Endothelial cell of umbilical vein (primary cell): ENCODE data around the gene XYLT1. TPM values are rescaled to one million over a fixed set of nuclear protein-coding genes. Genes with fewer than 3 reads are reported as not detected.

Experiments used
- BruUV-seq: library from RNA; stranded (reverse); fragments of 400-500 nt; replicated peaks from 2 replicates; lab custom pipeline; 2021; lab: Mats Ljungman, UMichigan
- CTCF ChIA-PET: fragments of 300-600, 350-600 bp; sonication (Branson Sonifier 250); formaldehyde crosslinking; loops from one replicate; lab custom pipeline; 2021; ENCODE audit warnings: antibody characterized with exemption, inconsistent platforms; lab: Charles Lee
- POLR2A ChIA-PET: fragments of 300-600, 350-600 bp; sonication (Branson Sonifier 250); formaldehyde crosslinking; loops from one replicate; lab custom pipeline; 2021; ENCODE audit warnings: antibody characterized with exemption, inconsistent platforms; lab: Charles Lee
- DNase-seq: peaks from one replicate; pipeline ENCODE4 v3.0.0-alpha.2; 2011; ENCODE audit warnings: low read depth, low spot score
- FAIRE-seq: peaks from 2 replicates; lab custom pipeline; 2011; peaks lifted over from hg19 to GRCh38; lab: Jason Lieb, UNC
- H2AFZ ChIP-seq: 2 replicates; pipeline ENCODE4 v1.6.0; 2012; ENCODE audit warnings: low read depth, low read length, control low read depth, inconsistent platforms
- H3K27ac ChIP-seq: 2 replicates; pipeline ENCODE4 v1.5.1; 2011; ENCODE audit warnings: low read depth, mild to moderate bottlenecking, control low read depth, low read length, moderate library complexity; ENCODE audit not compliant: insufficient read depth
- H3K27me3 ChIP-seq, 2 experiments: 2 replicates each; pipeline versions ENCODE4 v1.6.0 to v1.6.1; 2011; ENCODE audit warnings: low read length in 2 of 2, mixed read lengths in 1 of 2; ENCODE audit not compliant: control insufficient read depth in 2 of 2, insufficient read depth in 2 of 2
- H3K36me3 ChIP-seq, 2 experiments: 2 replicates in 1 of 2; 3 replicates in 1 of 2; pipeline ENCODE4 v1.5.1; 2011; ENCODE audit warnings: low read length in 2 of 2, mild to moderate bottlenecking in 1 of 2, moderate library complexity in 1 of 2; ENCODE audit not compliant: control insufficient read depth in 2 of 2, insufficient read depth in 2 of 2; ENCODE audit errors: extremely low read depth in 1 of 2
- H3K4me1 ChIP-seq: 3 replicates; pipeline ENCODE4 v1.5.1; 2011; ENCODE audit warnings: mild to moderate bottlenecking, low read length; ENCODE audit not compliant: control insufficient read depth, insufficient read depth; ENCODE audit errors: extremely low read depth
- H3K4me2 ChIP-seq: 2 replicates; pipeline ENCODE4 v1.6.1; 2011; ENCODE audit warnings: low read length, control low read depth, mixed read lengths; ENCODE audit not compliant: insufficient read depth
- H3K4me3 ChIP-seq, 3 experiments: fragments of 200-600 bp in 1 of 3; sonication (generic), shearing (Covaris generic) in 1 of 3; replicated peaks in 1 of 3; 2 replicates each; pipeline ENCODE4 v1.5.1; 2011 to 2016; ENCODE audit warnings: control low read depth in 3 of 3, low read length in 3 of 3, mild to moderate bottlenecking in 2 of 3, inconsistent platforms in 1 of 3, low read depth in 1 of 3, moderate library complexity in 1 of 3; ENCODE audit not compliant: insufficient read depth in 1 of 3
- H3K79me2 ChIP-seq: 2 replicates; pipeline ENCODE4 v1.6.0; 2012; ENCODE audit warnings: low read length, inconsistent platforms; ENCODE audit not compliant: control insufficient read depth, insufficient read depth
- H3K9ac ChIP-seq: replicated peaks from 2 replicates; pipeline ENCODE3; 2011; ENCODE audit warnings: low read length, control low read depth; ENCODE audit not compliant: insufficient read depth; ENCODE audit errors: extremely low read depth
- H3K9me1 ChIP-seq: replicated peaks from 3 replicates; pipeline ENCODE4 v1.6.0; 2011; ENCODE audit warnings: mild to moderate bottlenecking, low read length; ENCODE audit not compliant: control insufficient read depth, insufficient read depth; ENCODE audit errors: extremely low read depth
- H3K9me3 ChIP-seq: replicated peaks from 2 replicates; pipeline ENCODE4 v1.5.1; 2012; ENCODE audit warnings: low read length, inconsistent platforms; ENCODE audit not compliant: control insufficient read depth, insufficient read depth
- H4K20me1 ChIP-seq: replicated peaks from 2 replicates; pipeline ENCODE3; 2011; ENCODE audit warnings: mild to moderate bottlenecking, low read length; ENCODE audit not compliant: control insufficient read depth, insufficient read depth; ENCODE audit errors: extremely low read depth
- GATA2 ChIP-seq: IDR thresholded peaks from 2 replicates; pipeline ENCODE4 v1.7.0; 2011; ENCODE audit warnings: low read depth, mild to moderate bottlenecking, moderate library complexity, mixed read lengths, low read length; ENCODE audit not compliant: insufficient read length, insufficient read depth
- POLR2A ChIP-seq: IDR thresholded peaks from 2 replicates; pipeline ENCODE4 v1.6.1; 2012; ENCODE audit warnings: low read depth, mild to moderate bottlenecking, control low read depth, low read length
- POLR2AphosphoS5 ChIP-seq: IDR thresholded peaks from 2 replicates; pipeline ENCODE4 v1.6.1; 2012; ENCODE audit warnings: low read depth, mild to moderate bottlenecking, control low read depth, low read length, moderate library complexity; ENCODE audit not compliant: insufficient read depth
- dilution Hi-C: fragments of 300-500 bp; cut with MboI; formaldehyde crosslinking; loops from one replicate; pipeline ENCODE4 v1.15.0; 2019; ENCODE audit warnings: low sequenced_read_pairs; ENCODE audit not compliant: extremely low pct_ligation_motif_present
- intact Hi-C: fragments of 100-400 bp; cut with micrococcal nuclease; formaldehyde crosslinking; loops from one replicate; pipeline ENCODE4 v1.10.0; 2022
- polyA plus RNA-seq, 4 experiments: library from polyadenylated mRNA; depleted of rRNA in 3 of 4; stranded (reverse) in 3 of 4; unstranded in 1 of 4; fragments of >200 nt; gene quantifications; 2 replicates each; pipeline versions ENCODE4 v1.2.1 to v1.2.3, GENCODE V29; 2011 to 2012; ENCODE audit warnings: missing spikeins in 1 of 4
- total RNA-seq: library from RNA; stranded (reverse); gene quantifications from 2 replicates; pipeline ENCODE4 v1.2.3, GENCODE V29; 2021

Gene XYLT1
- total and polyA plus RNA-seq, 2 donors (not counting 3 experiments of a cell fraction or from before 2014, with no cell fraction given): 0.63 to 2.9 TPM

GRCh38 chr16:17107450-17107849 lies 363.3 kb downstream of the XYLT1 start:
- Histone ChIP-seq H2AFZ (no peak overlapping the region), H3K4me1 (no peaks in the 10 kb centered on the region), H3K36me3 (no peaks in the 10 kb centered on the region), H3K9me3 (peaks cover 4% of the 10 kb centered on the region), H3K4me3 (no peak overlapping the region), H3K9me1 (no peaks in the 10 kb centered on the region), H3K27ac (no peak overlapping the region), H3K4me2 (no peak overlapping the region), H3K79me2 (no peaks in the 10 kb centered on the region), H3K9ac (no peak overlapping the region), H3K27me3 (no peaks in the 10 kb centered on the region), H4K20me1 (no peaks in the 10 kb centered on the region)
- dilution Hi-C loops (no loop called here), intact Hi-C loops (no loop called here)
- ChIA-PET POLR2A (no interaction called here), CTCF (no interaction called here)
- FAIRE-seq: no peak
- no TSS peak for BruUV-seq
- no peak for TF ChIP-seq POLR2A
- no peak for TF ChIP-seq GATA2
- DNase-seq: no peak

GRCh38 chr16:17106243-17106791 lies 364.4 kb downstream of the XYLT1 start:
- no TSS peak for BruUV-seq
- no peak for FAIRE-seq
- no peak for TF ChIP-seq POLR2A
- TF ChIP-seq POLR2AphosphoS5: no peak
- no peaks in the 10 kb centered on the region for H3K4me1 ChIP-seq
- H3K4me2 ChIP-seq: no peak overlapping the region
- CTCF ChIA-PET: no interaction called here
- no peak overlapping the region for H3K27ac ChIP-seq
- dilution Hi-C loops: no loop called here
- H3K36me3 ChIP-seq: no peaks in the 10 kb centered on the region
- no peaks in the 10 kb centered on the region for H3K9me1 ChIP-seq
- intact Hi-C loops: no loop called here
- no peaks in the 10 kb centered on the region for H3K27me3 ChIP-seq
- H4K20me1 ChIP-seq: no peaks in the 10 kb centered on the region
- peaks cover 4% of the 10 kb centered on the region for H3K9me3 ChIP-seq
- POLR2A ChIA-PET: no interaction called here
- DNase-seq: no peak
- H3K79me2 ChIP-seq: no peaks in the 10 kb centered on the region
- no peak overlapping the region for H3K9ac ChIP-seq
- H2AFZ ChIP-seq: no peak overlapping the region
- H3K4me3 ChIP-seq: no peak overlapping the region
